Stomach (tissue), 4 donors: ENCODE results near the gene FRMD8.

Source experiments
- CTCF ChIP-seq, 7 experiments: fragments of 450-650 bp in 4 of 7; fragments of 200-600 bp in 3 of 7; sonication (generic) in 3 of 7; IDR thresholded peaks; one replicate each; pipeline ENCODE4 v1.5.1; 2016 to 2019; ENCODE audit warnings: antibody characterized with exemption in 7 of 7, control low read depth in 2 of 7, mild to moderate bottlenecking in 1 of 7
- EP300 ChIP-seq: sonication (generic); formaldehyde crosslinking; IDR thresholded peaks from one replicate; pipeline ENCODE4 v1.6.1; 2017; ENCODE audit warnings: antibody characterized with exemption
- POLR2A ChIP-seq, 4 donors: fragments of 450-650 bp; IDR thresholded peaks; one replicate each; pipeline ENCODE4 v1.6.1; 2016; ENCODE audit warnings: antibody characterized with exemption in 4 of 4, control low read depth in 2 of 4, mild to moderate bottlenecking in 1 of 4, moderate library complexity in 1 of 4
- POLR2AphosphoS5 ChIP-seq, 3 donors: sonication (generic); formaldehyde crosslinking; IDR thresholded peaks; one replicate each; pipeline ENCODE4 v1.6.1; 2016; ENCODE audit warnings: antibody characterized with exemption in 3 of 3

- TF ChIP-seq CTCF (IDR thresholded peaks at IDR 0.05): no peak
- no peak for TF ChIP-seq POLR2A (IDR thresholded peaks at IDR 0.05)
- TF ChIP-seq POLR2AphosphoS5 (IDR thresholded peaks at IDR 0.05): no peak
- no peak for TF ChIP-seq EP300
Measured at GRCh38 chr11:65340226-65340625, 46.2 kb upstream of the FRMD8 start.
